ENCODE data around the gene STOML1.
"Not testable (repeated sequence)": the region's sequence is repeated elsewhere in the genome, so short reads cannot be mapped to it uniquely, and the experiment has no call there.

STOML1 gene

GRCh38 chr15:73944161-73945129 lies 47.6 kb downstream of the STOML1 start:
- no peak for DNase-seq

- DNase-seq, result no peak
Measured at GRCh38 chr15:73942751-73943270, 49.3 kb downstream of the STOML1 start.

- DNase-seq, result no peak
Measured at GRCh38 chr15:73941871-73942635, 50.0 kb downstream of the STOML1 start.

- DNase-seq, result no peak
Measured at GRCh38 chr15:73941449-73941848, 50.6 kb downstream of the STOML1 start.

- no peak for DNase-seq
Measured at GRCh38 chr15:73941044-73941443, 51.1 kb downstream of the STOML1 start.

GRCh38 chr15:73940061-73940981 lies 51.8 kb downstream of the STOML1 start:
- DNase-seq, result no peak

- DNase-seq, result no peak
Measured at GRCh38 chr15:73939138-73939537, 53.0 kb downstream of the STOML1 start.

GRCh38 chr15:73938516-73938915 lies 53.6 kb downstream of the STOML1 start:
- DNase-seq, result not testable (repeated sequence)

GRCh38 chr15:73937726-73938125 lies 54.4 kb downstream of the STOML1 start:
- DNase-seq, result no peak

- DNase-seq, result no peak
Measured at GRCh38 chr15:73937296-73937695, 54.8 kb downstream of the STOML1 start.

- DNase-seq, result no peak
Measured at GRCh38 chr15:73936588-73937290, 55.4 kb downstream of the STOML1 start.

GRCh38 chr15:73936181-73936580 lies 55.9 kb downstream of the STOML1 start:
- no peak for DNase-seq

GRCh38 chr15:73935547-73935946 lies 56.5 kb downstream of the STOML1 start:
- no peak for DNase-seq

- no peak for DNase-seq
Measured at GRCh38 chr15:73934281-73934680, 57.8 kb downstream of the STOML1 start.

GRCh38 chr15:73932381-73933191 lies 59.5 kb downstream of the STOML1 start:
- no peak for DNase-seq

GRCh38 chr15:73931441-73931840 lies 60.7 kb downstream of the STOML1 start:
- DNase-seq, result no peak

- DNase-seq, result no peak
Measured at GRCh38 chr15:73930790-73931281, 61.3 kb downstream of the STOML1 start.

GRCh38 chr15:73930371-73930770 lies 61.7 kb downstream of the STOML1 start:
- no peak for DNase-seq

GRCh38 chr15:73928971-73929627 lies 63.0 kb downstream of the STOML1 start:
- no peak for DNase-seq
